A549 (cell line): ENCODE data around the gene SLC29A3.

Experiments
- CEBPB ChIP-seq, 2 experiments: fragments of >200 bp in 1 of 2; sonication (Bioruptor Twin) in 1 of 2; formaldehyde crosslinking in 1 of 2; IDR thresholded peaks; 2 replicates each; pipeline ENCODE4 v1.6.1; 2012 to 2016
- CTCF ChIP-seq: fragments of >200 bp; sonication (Bioruptor Twin); formaldehyde crosslinking; IDR thresholded peaks from 3 replicates; pipeline ENCODE4 v1.5.1; 2016
- EHMT2 ChIP-seq: fragments of 200-600 bp; sonication (generic); IDR thresholded peaks from 2 replicates; pipeline ENCODE4 v1.6.1; 2016; ENCODE audit warnings: antibody characterized with exemption, low read depth, mild to moderate bottlenecking, moderate library complexity
- FOSL2 ChIP-seq, 2 experiments: fragments of 450-650 bp in 1 of 2; fragments of >200 bp in 1 of 2; sonication (Bioruptor Twin) in 1 of 2; formaldehyde crosslinking; IDR thresholded peaks; 2 replicates each; pipeline versions ENCODE4 v1.5.0 to v1.6.1; 2016 to 2020; ENCODE audit warnings: mild to moderate bottlenecking in 1 of 2, moderate library complexity in 1 of 2
- HOXA7 ChIP-seq: fragments of 250-450 bp; sonication (Bioruptor Pico); IDR thresholded peaks from 2 replicates; pipeline ENCODE4 v1.5.0; 2020; ENCODE audit warnings: mild to moderate bottlenecking, moderate library complexity
- MAFK ChIP-seq: fragments of 450-650 bp; IDR thresholded peaks from 2 replicates; pipeline ENCODE4 v1.6.1; 2014; ENCODE audit not compliant: partially characterized antibody
- PHF8 ChIP-seq: fragments of 200-600 bp; sonication (generic); IDR thresholded peaks from 2 replicates; pipeline ENCODE4 v1.6.1; 2016; ENCODE audit warnings: low read depth, mild to moderate bottlenecking, antibody characterized with exemption, moderate library complexity, borderline replicate concordance
- POLR2A ChIP-seq: IDR thresholded peaks from 2 replicates; pipeline ENCODE4 v1.6.1; 2012; ENCODE audit warnings: mild to moderate bottlenecking, low read length
- REST ChIP-seq: fragments of 200-600 bp; sonication (generic); IDR thresholded peaks from 2 replicates; pipeline ENCODE4 v1.6.1; 2016; ENCODE audit warnings: antibody characterized with exemption, mild to moderate bottlenecking, moderate library complexity
- RNF2 ChIP-seq: fragments of 200-600 bp; sonication (generic); IDR thresholded peaks from 2 replicates; pipeline ENCODE4 v1.6.1; 2016; ENCODE audit warnings: low read depth, mild to moderate bottlenecking, antibody characterized with exemption, moderate library complexity, borderline replicate concordance
- USF2 ChIP-seq: fragments of 450-650 bp; IDR thresholded peaks from 2 replicates; pipeline ENCODE4 v1.6.1; 2014; ENCODE audit warnings: antibody characterized with exemption

GRCh38 chr10:71357792-71358265 is 38.8 kb downstream of the SLC29A3 start:
- TF ChIP-seq FOSL2 (IDR thresholded peaks at IDR 0.05) (no peak), FOSL2 (CRISPR knock-in tag; IDR thresholded peaks at IDR 0.05) (no peak), USF2 (no peak), REST (no peak), RNF2 (no peak), CEBPB (IDR thresholded peaks at IDR 0.05) (no peak), PHF8 (no peak), POLR2A (no peak), HOXA7 (no peak), CTCF (no peak), MAFK (no peak), EHMT2 (no peak)
